ENCODE data around the gene CDH24. TPM values are rescaled to one million over a fixed set of nuclear protein-coding genes. Genes with fewer than 3 reads are reported as not detected.
A peak's percentile ranks its signal among the peaks of the same experiment; 100 is the strongest.

The CDH24 gene
- total and polyA plus RNA-seq, 12 donors, result 0.57 to 9.1 (median 1.6) TPM

- ATAC-seq, result no peak
- intact Hi-C loops (cut with DNase I), result no loop called here
- no peak for TF ChIP-seq CTCF (IDR thresholded peaks at IDR 0.05)
- Histone ChIP-seq H3K27ac (no peak overlapping the region), H3K4me1 (peaks cover 13 to 58% (median 41%) of the 10 kb centered on the region in 9 donors), H3K4me3 (no peak overlapping the region), H3K9me3 (no peaks in the 10 kb centered on the region), H3K36me3 (peaks cover 0 to 81% (median 64%) of the 10 kb centered on the region in 9 donors), H3K27me3 (no peaks in the 10 kb centered on the region)
- no peak for DNase-seq
- 96 to 97% methylated on average over 1 of the region's 1 CpG for WGBS, 2 donors
Observed at GRCh38 chr14:23074906-23075305, 17.6 kb upstream of the CDH24 start.

- peak in 6 of 8 donors; percentile 2 to 35 (median 14) for ATAC-seq
- Histone ChIP-seq H3K4me3 (peak overlapping the region; percentile 46 to 70 (median 63)), H3K27ac (peak overlapping the region; percentile 37 to 88 (median 84)), H3K27me3 (no peaks in the 10 kb centered on the region), H3K36me3 (peaks cover 0 to 79% (median 50%) of the 10 kb centered on the region in 9 donors), H3K9me3 (no peaks in the 10 kb centered on the region), H3K4me1 (peaks cover 15 to 48% (median 44%) of the 10 kb centered on the region in 9 donors)
- no peak for DNase-seq
- 28 to 36% methylated on average over 5 of the region's 5 CpGs for WGBS, 2 donors
- intact Hi-C loops (cut with DNase I), result loop anchor here in 2 of 10 donors (1.0 to 2.0 kb wide), 2 partner anchors 22 to 23 kb away; partner anchors contain the start of genes ACIN1 (in 1 of the 2) and C14orf119 (in 1 of the 2)
- TF ChIP-seq CTCF (IDR thresholded peaks at IDR 0.05), result no peak
Observed at GRCh38 chr14:23071921-23072539, 14.7 kb upstream of the CDH24 start.

GRCh38 chr14:23071244-23071920 lies 14.1 kb upstream of the CDH24 start:
- peak overlapping the region; percentile 46 to 70 (median 63) for H3K4me3 ChIP-seq
- peak overlapping the region; percentile 37 to 88 (median 84) for H3K27ac ChIP-seq
- WGBS, 2 donors, result 1 to 2% methylated on average over 14 of the region's 14 CpGs
- H3K9me3 ChIP-seq, result no peaks in the 10 kb centered on the region
- no peaks in the 10 kb centered on the region for H3K27me3 ChIP-seq
- intact Hi-C loops (cut with DNase I), result loop anchor here in 2 of 10 donors (1.0 to 2.0 kb wide), 2 partner anchors 23 kb away; partner anchors contain the start of genes ACIN1 (in 1 of the 2) and C14orf119 (in 1 of the 2)
- peaks cover 15 to 47% (median 42%) of the 10 kb centered on the region in 9 donors for H3K4me1 ChIP-seq
- peak; percentile 88 to 95 (median 94) for ATAC-seq
- TF ChIP-seq CTCF (IDR thresholded peaks at IDR 0.05), result no peak
- H3K36me3 ChIP-seq, result peaks cover 0 to 79% (median 51%) of the 10 kb centered on the region in 9 donors
- DNase-seq, result peak; percentile 79 to 87

All from heart right ventricle (tissue), 16 donors.